Natural killer cell (primary cell): Measurements from ENCODE around the gene LRIT3. TPM values are rescaled to one million over a fixed set of nuclear protein-coding genes. Genes with fewer than 3 reads are reported as not detected.

Source experiments
- ATAC-seq, 3 donors: fragments of 150-1000 bp in 2 of 3; fragments of 200-7000 bp in 1 of 3; cut with Tn5 transposase; 1 replicate in 1 of 3; 2 replicates in 2 of 3; pipeline ENCODE4 v1.10.0; 2021; ENCODE audit warnings: mild to moderate bottlenecking in 2 of 3, moderate library complexity in 2 of 3
- DNase-seq, 2 donors: peaks; one replicate each; pipeline versions ENCODE4 v3.0.0 to v3.0.0-alpha.2; 2013 to 2021; ENCODE audit warnings: mixed read lengths in 1 of 2
- H3K27ac ChIP-seq: one replicate; pipeline ENCODE4 v1.5.1; 2013; ENCODE audit warnings: mild to moderate bottlenecking, low read length
- H3K27me3 ChIP-seq: one replicate; pipeline ENCODE4 v1.6.1; 2013; ENCODE audit warnings: low read length; ENCODE audit not compliant: control insufficient read depth, insufficient read depth
- H3K36me3 ChIP-seq: one replicate; pipeline ENCODE4 v1.6.1; 2013; ENCODE audit warnings: low read length; ENCODE audit not compliant: control insufficient read depth, insufficient read depth
- H3K4me1 ChIP-seq: one replicate; pipeline ENCODE4 v1.6.1; 2013; ENCODE audit warnings: low read length; ENCODE audit not compliant: control insufficient read depth, insufficient read depth
- H3K4me3 ChIP-seq: one replicate; pipeline ENCODE4 v1.5.1; 2013; ENCODE audit warnings: low read length
- H3K9me3 ChIP-seq: one replicate; pipeline ENCODE4 v1.6.1; 2013; ENCODE audit warnings: low read length; ENCODE audit not compliant: control insufficient read depth, insufficient read depth
- H3K27ac Mint-ChIP-seq, 2 donors: one replicate each; pipeline ENCODE4 v1.8.0; 2022; ENCODE audit warnings: mild to moderate bottlenecking in 2 of 2, mixed read lengths in 2 of 2, moderate library complexity in 1 of 2
- H3K27me3 Mint-ChIP-seq, 2 donors: one replicate each; pipeline ENCODE4 v1.8.0; 2022; ENCODE audit warnings: low read depth in 2 of 2, mixed read lengths in 2 of 2
- H3K36me3 Mint-ChIP-seq: one replicate; pipeline ENCODE4 v1.8.0; 2022; ENCODE audit warnings: mixed read lengths
- H3K4me1 Mint-ChIP-seq, 2 donors: one replicate each; pipeline ENCODE4 v1.8.0; 2022; ENCODE audit warnings: mixed read lengths in 2 of 2
- H3K4me3 Mint-ChIP-seq: one replicate; pipeline ENCODE4 v1.8.0; 2022; ENCODE audit warnings: mild to moderate bottlenecking, moderate library complexity, mixed read lengths
- H3K9me3 Mint-ChIP-seq, 2 donors: one replicate each; pipeline ENCODE4 v1.8.0; 2022; ENCODE audit warnings: mixed read lengths in 2 of 2
- CTCF ChIP-seq: fragments of 200-600 bp; IDR thresholded peaks from one replicate; pipeline ENCODE4 v1.8.0; 2022; ENCODE audit warnings: antibody characterized with exemption
- WGBS: methylation state at CpG from one replicate; pipeline ENCODE4 v1.1.7; 2013; ENCODE audit warnings: missing lambda C conversion rate; ENCODE audit not compliant: insufficient coverage; 5-methylcytosine and 5-hydroxymethylcytosine counted together
- intact Hi-C: fragments of 100-400 bp; cut with micrococcal nuclease; formaldehyde crosslinking; loops from one replicate; pipeline ENCODE4 v1.14.2; 2022
- total RNA-seq, 4 donors: library from RNA; stranded (reverse); fragments of 120-200 nt in 1 of 4; gene quantifications; one replicate each; pipeline versions ENCODE4 v1.2.3 to v1.2.4, GENCODE V29; 2013 to 2022

The LRIT3 gene
- total RNA-seq, 3 donors from 2014 or later (not counting 1 experiment from before 2014, with no cell fraction given) = 0.10 to 0.12 TPM; not detected in 1

GRCh38 chr4:109861271-109861670, 13.4 kb downstream of the LRIT3 start:
- H3K36me3 ChIP-seq = no peaks in the 10 kb centered on the region
- TF ChIP-seq CTCF = no peak
- H3K4me1 Mint-ChIP-seq = no peaks in the 10 kb centered on the region

GRCh38 chr4:109861916-109862511, 14.1 kb downstream of the LRIT3 start:
- 95% methylated on average over 2 of the region's 3 CpGs for WGBS
- no peaks in the 10 kb centered on the region for H3K27me3 Mint-ChIP-seq
- intact Hi-C loops = no loop called here
- no peak for TF ChIP-seq CTCF
- H3K4me1 Mint-ChIP-seq = no peaks in the 10 kb centered on the region
- H3K27ac ChIP-seq = no peak overlapping the region
- H3K36me3 ChIP-seq = no peaks in the 10 kb centered on the region
- no peak overlapping the region for H3K27ac Mint-ChIP-seq
- H3K9me3 ChIP-seq = peaks cover 4% of the 10 kb centered on the region
- no peak overlapping the region for H3K4me3 ChIP-seq
- DNase-seq (no peak), ATAC-seq (no peak)
- no peaks in the 10 kb centered on the region for H3K27me3 ChIP-seq
- H3K36me3 Mint-ChIP-seq = no peaks in the 10 kb centered on the region
- no peaks in the 10 kb centered on the region for H3K4me1 ChIP-seq
- H3K4me3 Mint-ChIP-seq = no peak overlapping the region
- H3K9me3 Mint-ChIP-seq = peaks cover 0 to 3% of the 10 kb centered on the region in 2 donors

More at GRCh38 chr4:109861271-109861670, 13.4 kb downstream of the LRIT3 start:
- 100% methylated on average over 2 of the region's 2 CpGs for whole genome bisulfite sequencing
- Histone ChIP-seq H3K27ac (no peak overlapping the region), H3K4me3 (no peak overlapping the region), H3K27me3 (no peaks in the 10 kb centered on the region), H3K9me3 (peaks cover 4% of the 10 kb centered on the region), H3K4me1 (no peaks in the 10 kb centered on the region)
- ATAC-seq (no peak), DNase-seq (no peak)
- Mint-ChIP-seq H3K27me3 (no peaks in the 10 kb centered on the region), H3K36me3 (no peaks in the 10 kb centered on the region), H3K27ac (no peak overlapping the region), H3K4me3 (no peak overlapping the region), H3K9me3 (peaks cover 0 to 3% of the 10 kb centered on the region in 2 donors)
- intact Hi-C loops = no loop called here

- no peak for TF ChIP-seq CTCF
- no peaks in the 10 kb centered on the region for H3K27me3 ChIP-seq
Measured at GRCh38 chr4:109864134-109864533, 16.2 kb downstream of the LRIT3 start.

GRCh38 chr4:109870061-109870460, 22.2 kb downstream of the LRIT3 start:
- 94% methylated on average over 5 of the region's 5 CpGs for WGBS
- H3K27me3 Mint-ChIP-seq = no peaks in the 10 kb centered on the region

More at GRCh38 chr4:109864134-109864533, 16.2 kb downstream of the LRIT3 start:
- no peak for ATAC-seq
- H3K4me3 ChIP-seq = no peak overlapping the region
- Mint-ChIP-seq H3K27ac (no peak overlapping the region), H3K27me3 (no peaks in the 10 kb centered on the region), H3K4me3 (no peak overlapping the region), H3K36me3 (no peaks in the 10 kb centered on the region), H3K4me1 (no peaks in the 10 kb centered on the region), H3K9me3 (no peaks in the 10 kb centered on the region)
- no peaks in the 10 kb centered on the region for H3K4me1 ChIP-seq
- no peak overlapping the region for H3K27ac ChIP-seq
- no peaks in the 10 kb centered on the region for H3K36me3 ChIP-seq
- DNase-seq = no peak
- intact Hi-C loops = no loop called here
- H3K9me3 ChIP-seq = peaks cover 4% of the 10 kb centered on the region

More at GRCh38 chr4:109870061-109870460, 22.2 kb downstream of the LRIT3 start:
- H3K9me3 Mint-ChIP-seq = no peaks in the 10 kb centered on the region
- DNase-seq (no peak), ATAC-seq (no peak)
- H3K36me3 Mint-ChIP-seq = no peaks in the 10 kb centered on the region
- H3K4me1 Mint-ChIP-seq = no peaks in the 10 kb centered on the region
- intact Hi-C loops = no loop called here
- Histone ChIP-seq H3K4me1 (no peaks in the 10 kb centered on the region), H3K9me3 (no peaks in the 10 kb centered on the region), H3K4me3 (no peak overlapping the region), H3K27ac (no peak overlapping the region), H3K27me3 (no peaks in the 10 kb centered on the region), H3K36me3 (no peaks in the 10 kb centered on the region)
- TF ChIP-seq CTCF = no peak
- no peak overlapping the region for H3K27ac Mint-ChIP-seq
- H3K4me3 Mint-ChIP-seq = no peak overlapping the region
